Tibial nerve (tissue), 3 donors: Measurements from ENCODE around the gene NEK4.

Experiments used
- POLR2A ChIP-seq, 2 donors: fragments of 450-650 bp; IDR thresholded peaks; one replicate each; pipeline ENCODE4 v1.6.1; 2017; ENCODE audit warnings: antibody characterized with exemption in 2 of 2, mild to moderate bottlenecking in 2 of 2, moderate library complexity in 2 of 2
- TF ChIP-seq, protein P1 (sequence below), 5 experiments: fragments of 200-600 bp in 3 of 5; fragments of 450-650 bp in 2 of 5; sonication (generic) in 3 of 5; IDR thresholded peaks; one replicate each; pipeline ENCODE4 v1.5.1; 2016 to 2019; ENCODE audit warnings: antibody characterized with exemption in 5 of 5, mild to moderate bottlenecking in 3 of 5, moderate library complexity in 2 of 5

DNA sequence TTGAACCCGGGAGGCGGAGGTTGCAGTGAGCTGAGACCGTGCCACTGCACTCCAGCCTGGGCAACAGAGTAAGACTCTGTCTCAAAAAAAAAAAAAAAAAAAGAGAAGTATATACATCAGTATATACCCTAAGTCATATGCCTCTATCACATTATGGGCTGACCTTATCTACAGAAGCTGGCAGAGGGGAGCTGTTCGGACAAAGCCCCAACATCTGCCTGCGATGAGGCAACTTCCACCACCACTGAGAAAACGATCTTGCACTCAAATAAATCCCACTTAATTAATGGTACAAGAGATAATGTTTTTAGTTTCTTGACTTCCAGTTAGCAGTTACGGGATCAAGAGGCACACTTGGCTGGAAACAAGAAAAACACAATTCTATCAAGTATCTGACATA, 67.4 kb downstream of the NEK4 start:
- TF ChIP-seq POLR2A (IDR thresholded peaks at IDR 0.05): no peak
- TF ChIP-seq, protein P1, sequence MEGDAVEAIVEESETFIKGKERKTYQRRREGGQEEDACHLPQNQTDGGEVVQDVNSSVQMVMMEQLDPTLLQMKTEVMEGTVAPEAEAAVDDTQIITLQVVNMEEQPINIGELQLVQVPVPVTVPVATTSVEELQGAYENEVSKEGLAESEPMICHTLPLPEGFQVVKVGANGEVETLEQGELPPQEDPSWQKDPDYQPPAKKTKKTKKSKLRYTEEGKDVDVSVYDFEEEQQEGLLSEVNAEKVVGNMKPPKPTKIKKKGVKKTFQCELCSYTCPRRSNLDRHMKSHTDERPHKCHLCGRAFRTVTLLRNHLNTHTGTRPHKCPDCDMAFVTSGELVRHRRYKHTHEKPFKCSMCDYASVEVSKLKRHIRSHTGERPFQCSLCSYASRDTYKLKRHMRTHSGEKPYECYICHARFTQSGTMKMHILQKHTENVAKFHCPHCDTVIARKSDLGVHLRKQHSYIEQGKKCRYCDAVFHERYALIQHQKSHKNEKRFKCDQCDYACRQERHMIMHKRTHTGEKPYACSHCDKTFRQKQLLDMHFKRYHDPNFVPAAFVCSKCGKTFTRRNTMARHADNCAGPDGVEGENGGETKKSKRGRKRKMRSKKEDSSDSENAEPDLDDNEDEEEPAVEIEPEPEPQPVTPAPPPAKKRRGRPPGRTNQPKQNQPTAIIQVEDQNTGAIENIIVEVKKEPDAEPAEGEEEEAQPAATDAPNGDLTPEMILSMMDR (IDR thresholded peaks at IDR 0.05): no peak
